Activated CD8-positive, alpha-beta memory T cell treated with anti-CD3 and anti-CD28 coated beads, Interleukin-2, amount 50 U/mL, for 48 hours (primary cell): Measurements from ENCODE around the gene MARCOL.
"Not testable (repeated sequence)": the region's sequence is repeated elsewhere in the genome, so short reads cannot be mapped to it uniquely, and the experiment has no call there.

ENCODE experiments used
- DNase-seq: peaks from one replicate; pipeline ENCODE4 v3.0.0-alpha.2; 2020

MARCOL gene

GRCh38 chr5:148268566-148268965, 30.2 kb downstream of the MARCOL start, which contains the start of gene SPINK13:
SPINK13 (plus strand) TSS chr5:148268794; CDS start chr5:148270073, 1,279 bp downstream.
- DNase-seq: no peak

GRCh38 chr5:148275129-148275528, 36.8 kb downstream of the MARCOL start:
- not testable (repeated sequence) for DNase-seq

GRCh38 chr5:148280893-148281292, 42.6 kb downstream of the MARCOL start:
- DNase-seq: not testable (repeated sequence)

DNA sequence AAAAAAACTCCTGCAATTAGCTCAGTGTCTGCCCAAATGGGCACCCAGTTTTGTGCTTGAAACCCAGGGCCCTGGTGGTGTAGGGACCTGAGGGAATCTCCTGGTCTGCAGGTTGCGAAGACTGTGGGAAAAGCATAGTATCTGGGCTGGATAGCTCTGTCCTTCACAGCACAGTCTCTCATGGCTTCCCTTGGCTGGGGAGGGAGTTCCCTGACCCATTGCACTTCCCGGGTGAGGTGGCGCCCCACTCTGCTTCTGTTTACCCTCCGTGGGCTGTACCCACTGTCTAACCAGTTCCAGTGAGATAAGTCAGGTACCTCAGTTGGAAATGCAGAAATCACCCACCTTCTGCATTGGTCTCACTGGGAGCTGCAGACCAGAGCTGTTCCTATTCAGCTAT, 43.0 kb downstream of the MARCOL start:
- DNase-seq: not testable (repeated sequence)

GRCh38 chr5:148290271-148291195, 52.2 kb downstream of the MARCOL start:
- no peak for DNase-seq
